A549 treated with CORT108297 at 1 μM for 4 hours (cell line): Measurements from ENCODE around the gene PRAMEF27. TPM values are rescaled to one million over a fixed set of nuclear protein-coding genes. Genes with fewer than 3 reads are reported as not detected.

Experiments used
- total RNA-seq: library from RNA; stranded (reverse); fragments of 200-300 nt; extraction: Qiagen RNA extraction; gene quantifications from 5 replicates; pipeline ENCODE4 v1.2.3, GENCODE V29; 2022

PRAMEF27 gene
- total RNA-seq, result not detected in 5 replicates

GRCh38 chr1:13056475-13056874 is at the start of gene PRAMEF27:
PRAMEF27 (minus strand) TSS chr1:13056575; CDS start chr1:13053659, 2,916 bp downstream.

DNA sequence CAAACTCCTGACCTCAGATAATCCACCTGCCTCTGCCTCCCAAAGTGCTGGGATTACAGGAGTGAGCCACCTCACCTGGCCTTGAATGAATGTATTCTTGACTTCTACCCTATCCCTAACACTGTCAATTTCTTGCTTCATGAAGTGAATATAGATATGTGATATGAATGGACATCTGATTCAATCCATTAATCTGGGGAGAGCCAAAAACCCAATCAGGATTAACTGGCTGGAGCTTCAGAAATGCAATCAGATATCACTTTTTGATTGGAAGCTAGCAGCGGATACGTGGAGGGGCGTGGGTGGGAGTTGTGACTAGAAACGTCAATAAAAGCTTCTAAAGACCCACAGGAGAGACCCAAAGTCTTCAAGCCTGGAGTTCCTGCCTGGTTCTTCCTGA is 14.1 kb upstream of the PRAMEF27 start, which contains the start of gene PRAMEF25:
PRAMEF25 (plus strand) TSS at position 301 of the 400 bp plus-strand sequence. CDS start 2,920 bp downstream, outside the sequence.

Other genes starting within 250 kb of the PRAMEF27 start
- not detected in 5 replicates for gene PRAMEF11, start 225.2 kb downstream of the PRAMEF27 start, total RNA-seq
- gene HNRNPCL1, start 207.9 kb downstream of the PRAMEF27 start, total RNA-seq, result not detected in 5 replicates
- not detected in 5 replicates for gene PRAMEF2, start 199.5 kb downstream of the PRAMEF27 start, total RNA-seq
- gene PRAMEF4, start 170.4 kb downstream of the PRAMEF27 start, total RNA-seq, result not detected in 5 replicates
- not detected in 5 replicates for gene PRAMEF10, start 158.3 kb downstream of the PRAMEF27 start, total RNA-seq
- gene PRAMEF7, start 140.0 kb downstream of the PRAMEF27 start, total RNA-seq, result not detected in 5 replicates
- gene PRAMEF6, start 109.0 kb downstream of the PRAMEF27 start, total RNA-seq, result not detected in 5 replicates
- gene HNRNPCL3, start 4.2 kb upstream of the PRAMEF27 start, total RNA-seq, result not detected in 5 replicates
- gene PRAMEF25, start 14.2 kb upstream of the PRAMEF27 start, total RNA-seq, result not detected in 5 replicates
- not detected in 5 replicates for gene HNRNPCL2, start 60.3 kb upstream of the PRAMEF27 start, total RNA-seq
- gene PRAMEF26, start 99.4 kb upstream of the PRAMEF27 start, total RNA-seq, result not detected in 5 replicates
- gene HNRNPCL4, start 109.1 kb upstream of the PRAMEF27 start, total RNA-seq, result not detected in 5 replicates
- not detected in 5 replicates for gene PRAMEF9, start 115.3 kb upstream of the PRAMEF27 start, total RNA-seq
- gene PRAMEF13, start 144.8 kb upstream of the PRAMEF27 start, total RNA-seq, result not detected in 5 replicates
- not detected in 5 replicates for gene PRAMEF18, start 169.6 kb upstream of the PRAMEF27 start, total RNA-seq
- not detected in 5 replicates for gene PRAMEF5, start 197.6 kb upstream of the PRAMEF27 start, total RNA-seq
- not detected in 5 replicates for gene PRAMEF8, start 228.6 kb upstream of the PRAMEF27 start, total RNA-seq
- not detected in 5 replicates for gene PRAMEF33, start 247.0 kb upstream of the PRAMEF27 start, total RNA-seq